Progenitor cell of endocrine pancreas (in vitro differentiated cells): ENCODE measurements around the gene ASS1. TPM values are rescaled to one million over a fixed set of nuclear protein-coding genes. Genes with fewer than 3 reads are reported as not detected.
"Not testable (repeated sequence)": the region's sequence is repeated elsewhere in the genome, so short reads cannot be mapped to it uniquely, and the experiment has no call there.

Source experiments
- DNase-seq: peaks from one replicate; pipeline ENCODE4 v3.0.0; 2021; ENCODE audit warnings: low spot score; ENCODE audit not compliant: unreplicated experiment
- H3K27ac Mint-ChIP-seq: 2 replicates; pipeline ENCODE4 v1.8.0; 2021; ENCODE audit warnings: mild to moderate bottlenecking, moderate library complexity, mixed read lengths
- H3K27me3 Mint-ChIP-seq: 2 replicates; pipeline ENCODE4 v1.8.0; 2021; ENCODE audit warnings: mixed read lengths
- H3K36me3 Mint-ChIP-seq: 2 replicates; pipeline ENCODE4 v1.8.0; 2022; ENCODE audit warnings: mixed read lengths; ENCODE audit not compliant: insufficient read depth
- H3K4me1 Mint-ChIP-seq: 2 replicates; pipeline ENCODE4 v1.8.0; 2021; ENCODE audit warnings: low read depth, mixed read lengths
- H3K4me3 Mint-ChIP-seq: 2 replicates; pipeline ENCODE4 v1.8.0; 2021; ENCODE audit warnings: low read depth, mild to moderate bottlenecking, moderate library complexity, mixed read lengths
- H3K9me3 Mint-ChIP-seq: 2 replicates; pipeline ENCODE4 v1.8.0; 2021; ENCODE audit warnings: low read depth, mixed read lengths
- CTCF ChIP-seq: fragments of 200-600 bp; sonication (generic); IDR thresholded peaks from one replicate; pipeline ENCODE4 v1.5.0; 2021; ENCODE audit warnings: antibody characterized with exemption, mild to moderate bottlenecking; ENCODE audit not compliant: unreplicated experiment
- total RNA-seq: library from RNA; stranded (reverse); gene quantifications from 2 replicates; pipeline ENCODE4 v1.2.1, GENCODE V29; 2021

Gene ASS1
- total RNA-seq, 1 donor from 2014 or later: 6.5 TPM

GRCh38 chr9:130431536-130432303, 13.0 kb upstream of the ASS1 start:
- Mint-ChIP-seq H3K36me3 (no peaks in the 10 kb centered on the region), H3K27me3 (peaks cover 37% of the 10 kb centered on the region), H3K4me1 (no peaks in the 10 kb centered on the region), H3K27ac (no peak overlapping the region), H3K9me3 (no peaks in the 10 kb centered on the region), H3K4me3 (no peak overlapping the region)
- DNase-seq: no peak
- TF ChIP-seq CTCF: no peak

GRCh38 chr9:130432362-130432761, 12.4 kb upstream of the ASS1 start:
- H3K36me3 Mint-ChIP-seq: no peaks in the 10 kb centered on the region
- H3K9me3 Mint-ChIP-seq: no peaks in the 10 kb centered on the region
- no peak overlapping the region for H3K27ac Mint-ChIP-seq
- peaks cover 39% of the 10 kb centered on the region for H3K27me3 Mint-ChIP-seq
- no peaks in the 10 kb centered on the region for H3K4me1 Mint-ChIP-seq
- DNase-seq: no peak
- no peak for TF ChIP-seq CTCF
- H3K4me3 Mint-ChIP-seq: no peak overlapping the region

GRCh38 chr9:130432796-130433167, 12.0 kb upstream of the ASS1 start:
- H3K27ac Mint-ChIP-seq: no peak overlapping the region
- no peaks in the 10 kb centered on the region for H3K36me3 Mint-ChIP-seq
- H3K4me1 Mint-ChIP-seq: no peaks in the 10 kb centered on the region
- H3K27me3 Mint-ChIP-seq: peaks cover 41% of the 10 kb centered on the region
- DNase-seq: no peak
- no peaks in the 10 kb centered on the region for H3K9me3 Mint-ChIP-seq
- TF ChIP-seq CTCF: no peak
- H3K4me3 Mint-ChIP-seq: peak overlapping the region; percentile 38

- Mint-ChIP-seq H3K27ac (no peak overlapping the region), H3K4me3 (peak overlapping the region; percentile 48), H3K9me3 (no peaks in the 10 kb centered on the region), H3K4me1 (no peaks in the 10 kb centered on the region), H3K27me3 (peaks cover 41% of the 10 kb centered on the region), H3K36me3 (no peaks in the 10 kb centered on the region)
- peak; percentile 71 for TF ChIP-seq CTCF
- DNase-seq: peak; percentile 60
Observed at GRCh38 chr9:130433168-130433946, 11.4 kb upstream of the ASS1 start.

GRCh38 chr9:130433947-130434262, 10.9 kb upstream of the ASS1 start:
- no peaks in the 10 kb centered on the region for H3K36me3 Mint-ChIP-seq

GRCh38 chr9:130434656-130435055, 10.1 kb upstream of the ASS1 start:
- not testable (repeated sequence) for H3K4me1 Mint-ChIP-seq, H3K9me3 Mint-ChIP-seq, H3K36me3 Mint-ChIP-seq, H3K4me3 Mint-ChIP-seq, DNase-seq, H3K27ac Mint-ChIP-seq
- H3K27me3 Mint-ChIP-seq: peaks cover 41% of the 10 kb centered on the region

More at GRCh38 chr9:130433947-130434262, 10.9 kb upstream of the ASS1 start:
- Mint-ChIP-seq H3K27ac (no peak overlapping the region), H3K9me3 (no peaks in the 10 kb centered on the region), H3K27me3 (peaks cover 41% of the 10 kb centered on the region), H3K4me1 (no peaks in the 10 kb centered on the region), H3K4me3 (peak overlapping the region; percentile 5)
- no peak for TF ChIP-seq CTCF
- no peak for DNase-seq
